K562 (cell line): ENCODE measurements around the gene BDKRB2.

Source experiments
- CHD2 ChIP-seq: IDR thresholded peaks from 2 replicates; pipeline ENCODE4 v1.6.1; 2011; ENCODE audit warnings: low read depth, low read length
- TF ChIP-seq, protein P1 (sequence below): fragments of 250-450 bp; sonication (Bioruptor Pico); IDR thresholded peaks from 2 replicates; pipeline ENCODE4 v1.4.0; 2020; ENCODE audit warnings: mild to moderate bottlenecking, moderate library complexity
- TF ChIP-seq, protein P2 (sequence below), 3 experiments: IDR thresholded peaks in 2 of 3; conservative IDR thresholded peaks in 1 of 3; 2 replicates each; pipeline ENCODE4 v1.5.1; 2011 to 2012; ENCODE audit warnings: low read length in 3 of 3, mild to moderate bottlenecking in 3 of 3, control low read depth in 2 of 3, improper control_type of control experiment in 1 of 3, inconsistent platforms in 1 of 3, low read depth in 1 of 3, mixed read lengths in 1 of 3, moderate library complexity in 1 of 3; ENCODE audit not compliant: insufficient read depth in 2 of 3

DNA sequence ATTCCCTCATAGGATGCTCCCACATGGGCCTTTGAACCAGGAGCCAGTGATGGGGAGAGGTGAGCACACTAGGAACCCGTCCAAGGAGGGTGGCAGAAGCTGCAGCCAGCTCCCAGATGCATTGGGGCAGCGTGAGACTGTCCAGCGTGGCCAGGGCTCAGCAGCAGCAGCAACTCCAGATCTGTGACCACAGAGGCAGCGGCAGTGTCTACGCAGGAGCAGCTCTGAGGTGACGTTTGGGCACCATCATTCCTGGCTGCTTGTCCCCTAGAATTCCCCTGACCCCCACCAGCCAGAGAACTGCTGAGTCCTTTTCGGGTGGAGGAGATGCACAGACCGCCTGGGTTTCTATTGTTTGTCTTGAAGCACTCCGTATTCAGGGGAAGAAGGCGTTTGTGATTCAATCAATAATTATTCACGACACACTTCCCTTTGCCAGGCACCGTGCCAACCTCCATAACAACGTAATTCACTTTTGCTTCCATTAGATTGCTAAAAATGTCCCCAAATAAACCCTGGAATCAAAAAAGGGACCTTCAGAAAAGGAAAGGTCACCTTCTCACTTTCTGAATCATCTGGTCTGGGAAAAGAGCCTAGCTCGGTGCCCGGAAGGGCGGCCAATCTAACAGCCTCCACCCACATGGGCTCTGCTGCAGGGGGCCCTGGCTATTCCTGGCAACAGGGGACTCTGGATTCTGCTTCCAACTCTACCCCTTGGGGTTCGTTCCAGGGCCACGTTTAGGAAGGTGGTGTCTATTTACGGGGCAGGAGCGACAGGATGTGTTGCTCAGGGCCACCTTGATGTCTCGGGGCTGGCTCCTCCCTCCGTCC is 11.4 kb upstream of the BDKRB2 start:
- TF ChIP-seq, protein P1, sequence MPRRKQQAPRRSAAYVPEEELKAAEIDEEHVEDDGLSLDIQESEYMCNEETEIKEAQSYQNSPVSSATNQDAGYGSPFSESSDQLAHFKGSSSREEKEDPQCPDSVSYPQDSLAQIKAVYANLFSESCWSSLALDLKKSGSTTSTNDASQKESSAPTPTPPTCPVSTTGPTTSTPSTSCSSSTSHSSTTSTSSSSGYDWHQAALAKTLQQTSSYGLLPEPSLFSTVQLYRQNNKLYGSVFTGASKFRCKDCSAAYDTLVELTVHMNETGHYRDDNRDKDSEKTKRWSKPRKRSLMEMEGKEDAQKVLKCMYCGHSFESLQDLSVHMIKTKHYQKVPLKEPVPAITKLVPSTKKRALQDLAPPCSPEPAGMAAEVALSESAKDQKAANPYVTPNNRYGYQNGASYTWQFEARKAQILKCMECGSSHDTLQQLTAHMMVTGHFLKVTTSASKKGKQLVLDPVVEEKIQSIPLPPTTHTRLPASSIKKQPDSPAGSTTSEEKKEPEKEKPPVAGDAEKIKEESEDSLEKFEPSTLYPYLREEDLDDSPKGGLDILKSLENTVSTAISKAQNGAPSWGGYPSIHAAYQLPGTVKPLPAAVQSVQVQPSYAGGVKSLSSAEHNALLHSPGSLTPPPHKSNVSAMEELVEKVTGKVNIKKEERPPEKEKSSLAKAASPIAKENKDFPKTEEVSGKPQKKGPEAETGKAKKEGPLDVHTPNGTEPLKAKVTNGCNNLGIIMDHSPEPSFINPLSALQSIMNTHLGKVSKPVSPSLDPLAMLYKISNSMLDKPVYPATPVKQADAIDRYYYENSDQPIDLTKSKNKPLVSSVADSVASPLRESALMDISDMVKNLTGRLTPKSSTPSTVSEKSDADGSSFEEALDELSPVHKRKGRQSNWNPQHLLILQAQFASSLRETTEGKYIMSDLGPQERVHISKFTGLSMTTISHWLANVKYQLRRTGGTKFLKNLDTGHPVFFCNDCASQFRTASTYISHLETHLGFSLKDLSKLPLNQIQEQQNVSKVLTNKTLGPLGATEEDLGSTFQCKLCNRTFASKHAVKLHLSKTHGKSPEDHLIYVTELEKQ (CRISPR knock-in tag), result no peak
- TF ChIP-seq, protein P2, sequence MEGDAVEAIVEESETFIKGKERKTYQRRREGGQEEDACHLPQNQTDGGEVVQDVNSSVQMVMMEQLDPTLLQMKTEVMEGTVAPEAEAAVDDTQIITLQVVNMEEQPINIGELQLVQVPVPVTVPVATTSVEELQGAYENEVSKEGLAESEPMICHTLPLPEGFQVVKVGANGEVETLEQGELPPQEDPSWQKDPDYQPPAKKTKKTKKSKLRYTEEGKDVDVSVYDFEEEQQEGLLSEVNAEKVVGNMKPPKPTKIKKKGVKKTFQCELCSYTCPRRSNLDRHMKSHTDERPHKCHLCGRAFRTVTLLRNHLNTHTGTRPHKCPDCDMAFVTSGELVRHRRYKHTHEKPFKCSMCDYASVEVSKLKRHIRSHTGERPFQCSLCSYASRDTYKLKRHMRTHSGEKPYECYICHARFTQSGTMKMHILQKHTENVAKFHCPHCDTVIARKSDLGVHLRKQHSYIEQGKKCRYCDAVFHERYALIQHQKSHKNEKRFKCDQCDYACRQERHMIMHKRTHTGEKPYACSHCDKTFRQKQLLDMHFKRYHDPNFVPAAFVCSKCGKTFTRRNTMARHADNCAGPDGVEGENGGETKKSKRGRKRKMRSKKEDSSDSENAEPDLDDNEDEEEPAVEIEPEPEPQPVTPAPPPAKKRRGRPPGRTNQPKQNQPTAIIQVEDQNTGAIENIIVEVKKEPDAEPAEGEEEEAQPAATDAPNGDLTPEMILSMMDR (IDR thresholded peaks at IDR 0.05 in 2 of 3, conservative IDR thresholded peaks at IDR 0.05 in 1 of 3; ENCODE audit: insufficient read depth in 2 of 3, low read depth in 1 of 3, low read length in 3 of 3), result no peak
- no peak for TF ChIP-seq CHD2
